Omental fat pad (tissue), 4 donors: Measurements from ENCODE around the gene CYP4F22. TPM values are rescaled to one million over a fixed set of nuclear protein-coding genes. Genes with fewer than 3 reads are reported as not detected.
"Not testable (repeated sequence)": the region's sequence is repeated elsewhere in the genome, so short reads cannot be mapped to it uniquely, and the experiment has no call there.

Experiments used
- ATAC-seq: fragments of 150-250 bp; one replicate; pipeline ENCODE4 v1.9.1; 2016; ENCODE audit warnings: mild to moderate bottlenecking, moderate library complexity; ENCODE audit not compliant: low FRiP score
- DNase-seq: peaks from one replicate; pipeline ENCODE4 v3.0.0-alpha.2; 2019; ENCODE audit warnings: low spot score
- CTCF ChIP-seq, 3 donors: fragments of 450-650 bp; IDR thresholded peaks; one replicate each; pipeline ENCODE4 v1.5.1; 2016 to 2017; ENCODE audit warnings: antibody characterized with exemption in 3 of 3, mild to moderate bottlenecking in 3 of 3, moderate library complexity in 2 of 3
- total RNA-seq, 4 donors: library from RNA; depleted of rRNA; stranded (reverse); fragments of >200 nt; gene quantifications; one replicate each; pipeline ENCODE4 v1.1.0, GENCODE V29; 2016

Gene CYP4F22
- total RNA-seq, 4 donors from 2014 or later: 0.36 to 1.3 TPM; not detected in 2

GRCh38 chr19:15479391-15480345 lies 28.7 kb upstream of the CYP4F22 start, which contains the start of gene PGLYRP2:
TSS of gene PGLYRP2 (minus strand) at chr19:15479501. CDS start at chr19:15479371, 130 bp downstream.
- ATAC-seq (peak; percentile 28), DNase-seq (no peak)
- TF ChIP-seq CTCF (IDR thresholded peaks at IDR 0.05): no peak

GRCh38 chr19:15480996-15481395 lies 27.3 kb upstream of the CYP4F22 start:
- not testable (repeated sequence) for ATAC-seq, DNase-seq

- ATAC-seq, DNase-seq: not testable (repeated sequence)
Observed at GRCh38 chr19:15485768-15486167, 22.6 kb upstream of the CYP4F22 start.

GRCh38 chr19:15487038-15487437 lies 21.3 kb upstream of the CYP4F22 start:
- DNase-seq (no peak), ATAC-seq (no peak)
- no peak for TF ChIP-seq CTCF (IDR thresholded peaks at IDR 0.05)

GRCh38 chr19:15488489-15489226 lies 19.7 kb upstream of the CYP4F22 start:
- DNase-seq (no peak), ATAC-seq (peak; percentile 68)
- no peak for TF ChIP-seq CTCF (IDR thresholded peaks at IDR 0.05)

- no peak for TF ChIP-seq CTCF (IDR thresholded peaks at IDR 0.05)
- no peak for ATAC-seq
- no peak for DNase-seq
Observed at GRCh38 chr19:15495151-15495550, 13.2 kb upstream of the CYP4F22 start.

GRCh38 chr19:15498156-15498858 lies 10.0 kb upstream of the CYP4F22 start:
- DNase-seq (no peak), ATAC-seq (no peak)
- no peak for TF ChIP-seq CTCF (IDR thresholded peaks at IDR 0.05)
